NCI-H69 (cell line): ENCODE measurements around the gene HDDC2.

ENCODE experiments used
- DNase-seq: peaks from one replicate; lab custom pipeline; 2025; lab: John Stamatoyannopoulos, UW

HDDC2 gene, protein sequence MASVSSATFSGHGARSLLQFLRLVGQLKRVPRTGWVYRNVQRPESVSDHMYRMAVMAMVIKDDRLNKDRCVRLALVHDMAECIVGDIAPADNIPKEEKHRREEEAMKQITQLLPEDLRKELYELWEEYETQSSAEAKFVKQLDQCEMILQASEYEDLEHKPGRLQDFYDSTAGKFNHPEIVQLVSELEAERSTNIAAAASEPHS

GRCh38 chr6:125301435-125302391 is at the start of gene HDDC2:
Gene HDDC2, minus strand, starts transcription at chr6:125301967. Its CDS starts 35 bp downstream, at chr6:125301932.
- DNase-seq = peak; percentile 93

DNA sequence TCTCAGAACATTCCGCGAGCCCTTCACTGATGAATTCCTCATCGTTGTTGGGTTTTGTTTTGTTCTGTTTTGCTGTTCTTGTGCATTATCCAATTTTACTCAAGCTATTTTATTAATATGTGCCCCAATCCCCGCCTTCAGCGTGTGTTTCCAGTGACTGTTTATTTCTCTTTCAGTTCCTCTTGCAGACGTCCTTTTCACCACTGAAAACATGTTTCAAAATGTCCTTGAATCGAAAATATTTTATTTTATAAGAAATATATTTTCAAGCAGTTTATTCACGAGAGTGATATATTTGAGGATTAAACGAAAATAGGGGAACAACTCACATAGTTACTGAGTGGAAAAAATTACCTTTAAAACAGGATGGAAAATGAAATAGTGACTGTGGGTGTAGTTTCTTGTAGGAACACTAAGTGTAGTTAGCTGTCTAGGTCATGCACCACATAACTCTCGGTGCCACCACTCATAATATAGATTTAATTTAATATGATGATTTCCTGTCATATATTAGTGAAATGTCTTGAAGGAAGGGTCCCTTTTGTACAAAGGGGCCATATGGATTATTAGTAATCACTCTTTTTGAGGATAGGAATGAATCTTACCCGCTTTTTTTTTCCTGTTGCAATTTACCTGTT is 45.3 kb upstream of the HDDC2 start:
- DNase-seq = no peak

GRCh38 chr6:125346201-125346925 is 44.6 kb upstream of the HDDC2 start:
- peak; percentile 74 for DNase-seq

GRCh38 chr6:125341460-125341859 is 39.7 kb upstream of the HDDC2 start:
- DNase-seq = no peak

GRCh38 chr6:125340991-125341390 is 39.2 kb upstream of the HDDC2 start:
- peak; percentile 23 for DNase-seq

- no peak for DNase-seq
Measured at GRCh38 chr6:125340175-125340835, 38.5 kb upstream of the HDDC2 start.

DNA sequence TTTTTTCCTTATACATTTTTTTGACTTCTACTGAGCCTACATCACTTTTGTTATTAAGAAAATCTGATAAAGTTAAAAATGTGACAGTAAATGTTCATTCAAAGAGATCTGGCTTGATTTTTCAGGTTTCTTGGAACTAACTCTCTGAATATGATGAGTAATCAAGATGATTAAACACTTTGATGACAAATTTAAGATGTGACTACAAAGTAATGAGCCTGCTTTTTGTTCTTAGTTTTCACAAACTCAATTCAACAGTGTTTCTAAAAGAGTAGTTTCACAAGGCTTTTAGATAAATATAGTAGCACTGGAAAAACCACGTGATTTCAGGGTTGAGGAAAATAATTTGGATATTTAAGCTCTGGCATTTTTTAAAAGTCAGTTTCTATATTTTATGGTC is 37.9 kb upstream of the HDDC2 start:
- DNase-seq = no peak

- no peak for DNase-seq
Measured at GRCh38 chr6:125338381-125338780, 36.6 kb upstream of the HDDC2 start.

- no peak for DNase-seq
Measured at GRCh38 chr6:125337706-125338105, 35.9 kb upstream of the HDDC2 start.

DNA sequence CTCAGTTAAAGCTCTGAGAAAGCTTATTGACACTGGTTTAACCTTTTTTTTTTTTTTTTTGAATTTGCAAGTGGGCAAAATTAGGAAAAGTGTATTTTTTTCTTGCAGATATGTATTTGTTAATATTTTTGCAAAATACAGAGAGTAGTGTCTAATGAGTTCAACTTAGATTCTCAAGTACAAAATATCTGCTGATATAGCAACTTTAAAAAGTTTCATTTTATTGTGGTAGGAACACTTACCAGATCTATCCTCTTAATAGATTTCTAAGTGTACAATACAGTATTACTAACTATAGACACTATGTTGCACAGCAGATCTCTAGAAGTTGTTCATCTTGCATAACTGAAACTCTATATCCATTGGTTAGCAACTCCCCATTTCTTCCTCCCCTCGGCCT is 30.9 kb upstream of the HDDC2 start:
- no peak for DNase-seq

DNA sequence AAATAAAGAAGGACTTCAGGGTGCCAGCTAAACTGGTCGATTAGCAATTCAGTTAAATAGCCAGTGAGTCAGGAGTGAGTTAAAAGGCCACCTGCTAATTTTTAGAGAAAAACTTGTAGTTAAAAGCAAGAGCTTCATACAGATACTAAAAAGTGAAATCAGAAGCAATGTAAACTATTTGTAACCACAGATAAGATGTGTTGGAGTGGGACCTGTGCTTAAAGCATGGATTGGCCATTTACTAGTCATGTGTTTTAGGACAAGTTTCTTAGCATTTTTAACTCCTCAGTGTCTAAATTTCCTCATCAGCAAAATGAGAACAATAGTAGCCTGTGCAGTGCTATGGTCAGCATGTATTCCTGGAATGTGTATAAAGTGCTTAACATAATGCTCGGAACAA is 23.8 kb upstream of the HDDC2 start:
- no peak for DNase-seq

DNA sequence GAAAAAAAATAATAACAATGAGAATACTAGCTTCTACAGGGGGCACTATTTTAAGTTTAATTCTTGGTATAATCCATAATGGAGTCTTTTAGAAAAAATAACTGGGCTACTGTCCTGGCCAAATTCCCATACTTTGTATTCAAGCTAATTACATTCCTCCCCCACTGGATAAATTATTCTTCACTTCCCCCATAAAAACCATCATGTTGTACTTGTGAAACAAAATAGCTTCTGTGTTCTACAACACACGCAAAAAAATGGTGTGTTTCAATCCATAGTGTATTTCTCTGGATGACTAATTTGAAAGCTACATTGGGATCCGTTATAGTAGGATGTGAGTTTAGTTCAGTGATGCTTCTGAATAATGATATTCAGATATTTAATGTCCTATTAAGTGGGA is 21.6 kb upstream of the HDDC2 start:
- no peak for DNase-seq

- DNase-seq = no peak
Measured at GRCh38 chr6:125316621-125317020, 14.9 kb upstream of the HDDC2 start.

DNA sequence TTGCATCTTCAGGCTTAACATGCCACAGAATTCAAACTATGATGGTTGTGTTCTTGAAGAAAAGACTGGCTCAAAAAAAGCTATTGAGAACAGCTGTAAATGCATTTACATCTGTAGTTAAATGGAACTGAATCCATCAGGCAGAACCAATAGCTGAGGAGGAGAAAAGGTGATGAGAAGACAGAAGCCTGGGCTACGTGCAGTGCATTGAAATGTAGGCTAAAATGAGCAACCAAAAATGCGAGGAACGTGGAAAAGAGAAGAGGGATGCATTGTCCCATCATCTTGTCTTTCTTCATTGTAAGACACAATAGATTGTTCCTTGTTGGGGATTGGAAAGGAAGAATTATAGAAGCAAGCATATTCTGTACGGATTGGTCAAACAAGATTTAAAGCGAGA is 13.8 kb upstream of the HDDC2 start:
- no peak for DNase-seq

- DNase-seq = peak; percentile 88
Measured at GRCh38 chr6:125314009-125314581, 12.3 kb upstream of the HDDC2 start.

DNA sequence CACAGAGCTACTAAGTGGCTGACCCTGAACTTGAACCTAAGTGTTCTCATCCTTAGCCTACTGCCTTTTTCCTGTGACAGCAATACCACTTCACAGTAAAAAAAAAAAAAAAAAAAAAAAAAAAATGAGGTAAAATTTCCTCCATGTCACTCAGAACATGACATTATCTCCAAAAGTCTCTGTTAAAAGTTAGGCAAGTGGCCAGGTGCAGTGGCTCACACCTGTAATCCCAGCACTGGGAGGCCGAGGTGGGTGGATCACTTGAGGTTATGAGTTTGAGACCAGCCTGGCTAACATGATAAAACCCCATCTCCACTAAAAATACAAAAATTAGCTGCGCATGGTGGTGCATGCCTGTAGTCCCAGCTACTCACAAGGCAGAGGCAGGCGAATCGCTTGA is 11.2 kb upstream of the HDDC2 start:
- DNase-seq = no peak

DNA sequence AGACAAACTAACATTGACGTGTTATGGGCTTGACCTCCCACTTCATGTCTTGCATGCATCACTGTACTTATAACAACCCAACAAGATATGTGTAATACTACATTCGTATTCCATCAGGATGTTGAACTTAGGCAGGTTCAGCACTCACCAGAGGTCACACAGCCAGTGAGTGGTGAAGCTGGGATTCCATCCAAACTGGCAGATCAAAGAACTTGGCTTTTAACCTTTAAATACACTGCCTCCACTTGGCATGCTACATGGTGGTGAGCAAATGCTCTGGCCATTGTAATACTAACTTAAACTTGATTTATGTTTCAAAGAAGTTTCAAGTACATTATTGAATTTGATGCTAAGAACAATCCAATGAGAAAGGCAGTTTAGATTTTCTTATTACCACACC is 10.7 kb upstream of the HDDC2 start:
- DNase-seq = no peak

DNA sequence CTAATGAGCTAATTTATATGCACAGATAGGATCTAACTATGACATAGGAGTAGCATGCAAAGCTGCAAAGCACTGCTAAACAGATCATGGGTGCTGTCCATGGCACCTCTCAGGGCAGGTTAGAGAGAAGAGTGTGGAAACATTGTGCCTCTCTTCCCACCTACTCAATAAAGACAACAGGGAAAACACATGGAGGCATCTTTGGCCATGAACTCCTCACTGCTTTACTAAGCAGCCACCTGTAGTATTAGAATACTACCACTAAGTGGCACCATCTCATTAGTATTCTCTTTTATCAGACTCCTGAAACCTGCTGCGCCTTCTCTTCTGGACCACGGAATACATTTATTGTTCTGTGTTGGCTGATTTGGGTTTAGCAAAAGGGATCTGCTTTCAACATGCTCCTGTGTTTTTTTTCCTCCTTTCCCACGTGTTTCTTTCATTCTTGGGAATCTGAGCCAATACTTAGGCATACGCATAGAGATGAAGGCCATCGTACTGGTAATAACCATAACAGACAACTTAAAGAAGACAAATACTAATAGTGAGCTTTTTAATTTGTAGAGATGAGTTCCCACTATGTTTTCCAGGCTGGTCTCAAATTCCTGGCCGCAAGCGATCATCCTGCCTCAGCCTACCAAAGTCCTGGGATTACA is 9.4 kb upstream of the HDDC2 start:
- DNase-seq = peak; percentile 87

DNA sequence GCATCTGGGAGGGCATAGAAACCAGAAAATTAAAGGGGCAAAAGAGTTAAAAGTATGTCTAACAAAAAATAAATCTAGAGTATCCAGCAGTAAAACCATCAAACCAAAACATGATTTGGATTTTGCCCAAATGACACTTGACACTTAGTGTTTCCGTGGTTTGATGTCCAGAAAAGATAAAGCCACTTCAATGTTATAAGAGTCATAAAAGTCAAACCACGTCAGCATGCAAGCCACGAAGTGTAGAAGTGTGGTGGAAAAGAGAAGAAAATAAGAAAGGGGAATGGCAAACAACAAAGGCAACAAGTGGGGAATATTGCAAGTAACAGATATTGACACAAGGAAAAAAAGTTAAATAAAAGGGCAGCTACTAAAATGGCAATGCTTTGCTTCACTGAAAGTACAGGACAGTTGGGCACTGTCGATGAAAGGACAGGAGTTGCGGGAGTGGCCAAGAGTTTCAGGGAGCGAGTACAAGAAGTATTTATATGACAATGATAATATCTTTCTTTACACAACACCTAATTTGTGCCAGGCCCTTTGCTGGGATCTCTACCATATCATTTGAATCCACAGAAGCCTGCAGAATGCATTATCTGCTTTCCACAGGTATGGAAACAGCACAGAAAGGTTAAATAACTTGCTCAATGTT is 6.3 kb upstream of the HDDC2 start:
- no peak for DNase-seq

DNA sequence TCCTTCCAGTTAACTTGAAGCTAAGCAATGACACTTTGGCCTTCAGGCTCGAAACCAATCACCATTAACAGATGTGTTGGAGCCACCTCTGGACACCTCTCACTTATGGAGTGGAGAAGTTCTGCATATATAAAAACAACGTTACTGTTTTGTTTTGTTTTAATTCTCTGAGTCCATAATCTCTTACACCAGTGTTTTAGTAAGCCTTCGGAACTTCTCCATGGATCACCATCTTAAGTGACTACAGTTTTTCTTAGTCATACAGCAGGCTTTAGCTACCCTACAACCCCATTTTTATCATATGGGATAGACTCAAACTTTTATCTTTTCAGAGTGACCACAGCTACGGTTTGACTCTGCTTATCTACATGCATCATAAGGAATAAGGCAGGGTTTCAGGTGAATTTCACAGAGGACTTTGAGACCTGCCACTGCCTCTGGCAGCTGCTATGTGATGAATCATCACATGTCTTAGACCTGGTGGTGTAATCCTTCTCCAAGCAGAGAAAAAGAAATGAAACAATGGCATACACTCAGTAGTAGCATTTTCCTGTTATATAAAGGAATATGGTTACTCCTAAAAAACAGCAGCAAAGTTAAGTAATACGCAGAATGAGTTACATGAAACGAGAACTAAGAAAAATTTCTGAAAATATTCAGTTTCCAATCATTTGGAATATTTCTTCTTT is 5.5 kb upstream of the HDDC2 start:
- DNase-seq = peak; percentile 14
